ENCODE results near the gene KRTAP3-1. TPM values are rescaled to one million over a fixed set of nuclear protein-coding genes. Genes with fewer than 3 reads are reported as not detected.

KRTAP3-1 gene
- total RNA-seq, 2 donors from 2014 or later: not detected

DNA sequence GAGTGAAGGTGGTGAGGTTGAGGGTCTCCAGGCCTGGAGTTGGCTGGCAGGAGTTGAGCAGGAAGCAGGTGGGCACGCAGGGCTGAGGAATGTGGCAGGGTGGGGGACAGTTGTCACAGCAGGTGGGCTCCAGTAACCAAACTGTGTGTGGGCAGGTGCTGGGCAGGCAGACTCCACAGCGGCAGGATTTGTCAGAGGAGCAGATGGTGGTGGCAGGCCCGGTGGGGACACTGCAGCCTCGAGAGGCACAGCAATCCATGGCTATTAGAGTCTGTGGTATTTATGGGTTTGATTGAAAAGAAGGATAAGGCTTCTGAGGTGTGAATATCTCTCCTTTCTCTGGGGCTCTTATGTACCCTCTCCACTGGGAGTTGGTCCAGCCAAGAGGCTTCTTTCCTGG, 15.1 kb downstream of the KRTAP3-1 start, which contains the start of gene KRTAP3-3:
TSS of gene KRTAP3-3 (minus strand) at position 326 of the 400 bp plus-strand sequence. CDS start at position 259, 67 bp downstream.
- H3K27me3 ChIP-seq: no peaks in the 10 kb centered on the region
- DNase-seq (ENCODE audit: low spot score): no peak
- TF ChIP-seq CTCF (IDR thresholded peaks at IDR 0.05): no peak

GRCh38 chr17:40993084-40993483, 15.8 kb downstream of the KRTAP3-1 start:
- Histone ChIP-seq H3K9me3 (no peaks in the 10 kb centered on the region), H3K36me3 (no peaks in the 10 kb centered on the region), H3K27ac (no peak overlapping the region), H3K27me3 (no peaks in the 10 kb centered on the region), H3K4me1 (no peaks in the 10 kb centered on the region), H3K4me3 (no peak overlapping the region)
- no peak for TF ChIP-seq CTCF (IDR thresholded peaks at IDR 0.05)
- no peak for DNase-seq (ENCODE audit: low spot score)

More for the DNA sequence above, 15.1 kb downstream of the KRTAP3-1 start, which contains the start of gene KRTAP3-3:
- no peaks in the 10 kb centered on the region for H3K36me3 ChIP-seq
- no peaks in the 10 kb centered on the region for H3K4me1 ChIP-seq
- H3K9me3 ChIP-seq: no peaks in the 10 kb centered on the region
- no peak within 1 kb of the TSS for H3K27ac ChIP-seq
- H3K4me3 ChIP-seq: no peak within 1 kb of the TSS

- H3K27me3 ChIP-seq: no peaks in the 10 kb centered on the region
- no peak for TF ChIP-seq CTCF (IDR thresholded peaks at IDR 0.05)
- no peak overlapping the region for H3K4me3 ChIP-seq
- no peaks in the 10 kb centered on the region for H3K36me3 ChIP-seq
- DNase-seq (ENCODE audit: low spot score): no peak
- H3K4me1 ChIP-seq: no peaks in the 10 kb centered on the region
- H3K9me3 ChIP-seq: no peaks in the 10 kb centered on the region
- H3K27ac ChIP-seq: no peak overlapping the region
Observed at GRCh38 chr17:40992666-40993065, 16.3 kb downstream of the KRTAP3-1 start.

DNA sequence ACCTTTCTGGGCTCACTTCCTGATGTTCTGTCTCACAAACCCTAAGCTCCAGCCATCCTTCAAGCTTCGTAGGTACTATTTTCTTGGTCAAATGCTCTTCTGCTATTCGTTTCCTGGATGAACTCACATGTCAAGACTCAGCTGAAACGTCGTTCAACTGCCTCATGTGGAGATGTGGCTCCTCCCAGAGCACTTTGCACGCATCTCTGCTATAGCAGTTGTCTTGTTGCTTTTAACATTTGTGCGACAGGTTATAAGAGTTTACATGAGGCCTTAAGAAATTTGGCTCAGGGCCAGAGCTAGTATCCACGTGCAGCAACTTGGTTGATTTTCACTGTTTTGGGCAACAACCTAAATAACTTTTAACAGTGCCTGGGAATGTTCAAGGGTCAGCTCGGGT, 22.0 kb downstream of the KRTAP3-1 start:
- DNase-seq (ENCODE audit: low spot score): no peak
- TF ChIP-seq CTCF (IDR thresholded peaks at IDR 0.05): no peak
- Histone ChIP-seq H3K27me3 (no peaks in the 10 kb centered on the region), H3K36me3 (no peaks in the 10 kb centered on the region), H3K27ac (no peak overlapping the region), H3K4me1 (no peaks in the 10 kb centered on the region), H3K9me3 (no peaks in the 10 kb centered on the region), H3K4me3 (no peak overlapping the region)

DNA sequence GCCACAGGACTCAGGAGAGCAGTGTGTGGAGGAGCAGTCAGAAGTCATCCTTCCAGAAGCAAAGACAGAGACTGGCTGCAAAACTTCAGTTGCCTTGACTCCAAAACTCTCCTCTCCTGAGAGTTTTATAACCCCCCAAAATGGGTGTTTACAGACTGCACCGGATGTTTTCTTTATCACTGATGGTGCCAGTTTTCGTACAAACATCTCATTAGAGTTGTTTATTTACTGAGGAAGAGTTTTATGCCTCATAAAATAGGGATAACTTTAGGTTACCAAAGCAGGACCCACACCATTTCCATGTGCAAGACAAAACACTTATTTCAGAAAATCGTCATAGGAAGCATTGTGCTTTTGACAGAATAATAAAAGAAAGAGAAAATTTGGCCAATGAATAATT, 24.7 kb downstream of the KRTAP3-1 start, which contains the start of gene KRT40:
TSS of gene KRT40 (minus strand) at position 101 of the 400 bp plus-strand sequence. CDS start at position 48, 53 bp downstream.
- Histone ChIP-seq H3K4me3 (no peak within 1 kb of the TSS), H3K27ac (no peak within 1 kb of the TSS), H3K9me3 (no peaks in the 10 kb centered on the region), H3K27me3 (no peaks in the 10 kb centered on the region), H3K4me1 (no peaks in the 10 kb centered on the region), H3K36me3 (no peaks in the 10 kb centered on the region)
- no peak for DNase-seq (ENCODE audit: low spot score)
- TF ChIP-seq CTCF (IDR thresholded peaks at IDR 0.05): no peak

DNA sequence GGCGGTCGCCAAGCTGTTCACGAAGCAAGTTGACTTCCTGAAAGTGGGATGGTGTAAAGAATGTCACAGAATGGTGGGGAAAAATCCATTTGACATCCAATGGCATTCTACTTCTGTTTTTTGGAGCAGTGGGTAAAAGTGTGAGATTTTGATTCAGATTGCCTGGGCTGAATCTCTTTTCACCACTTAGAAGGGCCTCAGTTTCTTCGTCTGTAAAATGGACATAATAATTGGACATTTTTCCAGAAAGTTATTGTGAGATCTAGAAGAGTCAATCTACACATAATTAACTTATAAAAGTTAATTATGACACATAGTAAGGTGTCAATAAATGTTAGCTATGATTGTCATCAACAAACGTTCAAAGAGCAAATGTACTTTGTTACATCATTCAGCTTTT, 27.8 kb downstream of the KRTAP3-1 start:
- Histone ChIP-seq H3K36me3 (no peaks in the 10 kb centered on the region), H3K4me1 (no peaks in the 10 kb centered on the region), H3K9me3 (no peaks in the 10 kb centered on the region), H3K4me3 (no peak overlapping the region), H3K27ac (no peak overlapping the region), H3K27me3 (no peaks in the 10 kb centered on the region)
- DNase-seq (ENCODE audit: low spot score): no peak
- TF ChIP-seq CTCF (IDR thresholded peaks at IDR 0.05): no peak
